NCI-H2227 (cell line): Measurements from ENCODE around the gene AKT3.
"Not testable (repeated sequence)": the region's sequence is repeated elsewhere in the genome, so short reads cannot be mapped to it uniquely, and the experiment has no call there.

Source experiments
- DNase-seq: peaks from one replicate; lab custom pipeline; 2025; ENCODE audit not compliant: unreplicated experiment; lab: John Stamatoyannopoulos, UW

The AKT3 gene

DNA sequence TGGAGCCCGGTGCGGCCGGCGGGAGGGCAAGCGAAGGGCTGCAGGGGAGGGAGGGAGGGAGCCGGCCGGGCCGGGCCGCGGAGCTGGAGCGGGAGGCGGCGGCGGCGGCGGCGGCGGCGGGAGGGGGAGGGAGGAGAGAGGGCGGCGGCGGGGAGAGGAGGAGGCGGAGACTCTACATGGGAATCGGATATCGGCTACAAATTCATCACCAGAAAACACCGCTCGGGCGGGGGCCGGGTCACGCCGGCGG is at the start of gene AKT3:
TSS of gene AKT3 (minus strand) at position 42 of the 250 bp plus-strand sequence. CDS start 7,073 bp downstream, outside the sequence.
- DNase-seq: peak; percentile 89

DNA sequence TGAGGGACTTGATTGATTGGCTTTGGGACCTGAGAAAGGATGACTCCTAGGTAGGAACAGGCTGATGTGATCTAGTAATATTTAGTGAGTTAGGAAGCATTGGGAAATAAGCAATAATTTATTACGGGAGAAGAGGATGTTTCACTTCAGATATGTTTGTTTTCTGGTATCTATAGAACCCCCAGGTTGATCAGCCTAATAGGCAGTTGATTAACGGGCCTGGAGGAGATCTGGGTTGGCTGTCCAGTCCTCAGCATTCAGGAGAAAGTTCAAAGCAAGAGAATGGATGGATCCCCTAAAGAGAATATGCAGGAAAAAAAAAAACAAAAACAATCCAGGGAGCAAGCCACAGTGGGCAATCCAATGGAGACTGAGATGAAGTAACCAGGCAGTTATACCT is 48.2 kb upstream of the AKT3 start:
- DNase-seq: no peak

DNA sequence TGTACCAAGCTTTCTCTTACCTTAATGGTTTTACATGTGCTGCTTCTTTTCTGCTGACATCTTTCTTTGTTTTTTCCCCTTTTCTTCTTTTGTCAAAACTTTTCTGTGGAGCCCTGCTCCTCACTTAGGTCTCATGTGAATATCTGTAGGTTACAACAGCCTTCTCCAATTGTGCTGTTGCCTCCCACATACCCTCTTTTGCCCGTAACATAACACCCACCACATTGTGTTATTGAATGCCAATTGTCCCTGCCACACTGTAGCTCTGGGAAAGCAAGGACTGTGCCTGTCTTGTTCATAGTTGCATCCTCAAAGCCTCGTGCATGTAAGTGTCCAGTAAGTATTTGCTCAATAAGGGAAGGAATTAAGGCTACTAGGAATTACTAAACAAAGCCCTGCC is 46.3 kb upstream of the AKT3 start:
- no peak for DNase-seq

DNA sequence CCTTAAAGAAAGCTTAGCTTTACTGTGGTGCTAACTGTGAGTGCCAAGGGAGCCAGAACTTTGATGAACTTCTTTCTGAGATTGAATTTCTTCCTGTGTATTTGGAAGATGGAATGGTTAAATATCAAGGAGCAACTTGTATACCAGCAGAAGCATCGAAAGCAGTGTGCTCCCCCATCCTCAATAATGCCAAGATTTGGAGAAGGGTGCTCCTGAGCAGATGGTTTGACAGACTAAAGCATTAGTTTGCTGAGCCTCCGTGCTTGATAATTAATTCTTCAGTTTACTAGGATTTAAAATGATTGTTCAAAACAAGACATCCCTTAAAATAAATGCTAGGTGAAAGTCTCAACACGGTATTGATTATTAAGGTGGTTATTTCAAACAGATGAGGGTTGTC is 42.4 kb upstream of the AKT3 start:
- no peak for DNase-seq

DNA sequence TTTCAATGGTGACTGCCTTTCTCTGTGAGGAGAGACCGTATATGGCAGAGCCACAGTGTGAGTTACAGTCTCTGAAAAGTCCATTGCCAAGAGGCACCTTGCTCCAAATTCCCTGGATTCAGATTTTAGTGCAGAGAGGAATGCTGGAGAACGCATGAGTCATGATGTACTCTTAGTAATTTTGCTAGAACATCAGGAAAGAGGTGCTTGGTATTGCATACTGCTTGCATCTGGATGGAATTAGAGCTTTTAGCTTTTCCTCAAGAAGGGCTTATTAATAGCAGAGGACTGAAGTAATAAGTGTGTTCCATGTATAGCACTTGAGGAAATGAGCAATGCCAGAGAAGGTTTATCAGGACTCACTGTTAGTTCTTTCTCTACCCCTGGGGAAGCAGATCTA is 40.5 kb upstream of the AKT3 start:
- no peak for DNase-seq

DNA sequence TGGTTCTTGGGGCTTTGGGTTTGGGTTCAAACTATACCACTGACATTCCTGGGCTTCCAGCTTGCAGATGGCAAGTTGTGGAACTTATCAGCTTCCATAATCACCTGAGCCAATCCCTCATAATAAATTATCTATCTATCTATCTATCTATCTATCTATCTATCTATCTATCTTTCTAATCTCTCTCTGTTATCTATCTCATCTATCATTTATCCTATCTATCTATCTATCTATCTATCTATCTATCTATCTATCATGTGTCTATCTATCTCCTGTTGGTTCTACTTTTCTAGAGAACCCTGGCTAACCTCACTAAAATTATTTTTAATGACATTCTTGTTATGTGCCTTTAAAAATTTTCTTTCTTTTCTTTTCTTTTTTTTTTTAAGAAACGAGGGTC is 35.8 kb upstream of the AKT3 start:
- no peak for DNase-seq

DNA sequence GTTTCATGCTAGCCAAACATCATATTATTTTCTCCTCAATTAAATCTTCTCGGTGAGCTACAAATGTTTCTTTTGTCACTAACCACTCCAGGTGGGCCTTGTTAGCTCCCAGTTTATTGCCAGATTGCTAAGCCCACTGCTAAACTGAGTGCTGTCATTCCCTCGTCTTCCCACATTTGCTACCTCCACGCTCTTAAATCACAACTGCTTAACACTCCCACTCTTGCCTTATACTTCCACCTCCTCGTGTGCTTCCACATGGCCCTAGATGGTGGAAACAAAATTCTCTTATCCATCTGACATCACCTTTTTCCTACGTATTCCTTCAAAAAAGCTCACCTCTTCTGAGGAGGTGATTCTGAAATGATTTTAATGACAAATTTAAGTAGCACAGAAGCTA is 34.6 kb upstream of the AKT3 start:
- DNase-seq: no peak

DNA sequence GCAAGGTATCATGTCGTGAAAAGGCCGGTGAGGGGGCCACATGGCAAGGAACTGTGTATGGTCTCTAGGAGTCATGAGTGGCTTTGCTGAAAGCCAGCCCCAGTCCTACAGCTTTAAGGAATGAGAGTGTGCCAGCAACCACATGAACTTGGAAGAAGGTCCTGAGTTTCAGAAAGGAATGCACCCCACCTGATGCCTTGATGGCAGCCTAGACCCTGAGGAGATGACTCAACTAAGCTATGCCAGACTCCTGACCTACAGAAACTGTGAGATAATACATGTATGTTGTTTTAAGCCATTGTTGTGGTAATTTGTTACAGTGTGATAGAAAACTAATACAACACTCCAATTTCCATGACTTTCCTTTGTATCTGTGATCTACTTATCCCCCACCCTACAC is 33.5 kb upstream of the AKT3 start:
- DNase-seq: no peak

DNA sequence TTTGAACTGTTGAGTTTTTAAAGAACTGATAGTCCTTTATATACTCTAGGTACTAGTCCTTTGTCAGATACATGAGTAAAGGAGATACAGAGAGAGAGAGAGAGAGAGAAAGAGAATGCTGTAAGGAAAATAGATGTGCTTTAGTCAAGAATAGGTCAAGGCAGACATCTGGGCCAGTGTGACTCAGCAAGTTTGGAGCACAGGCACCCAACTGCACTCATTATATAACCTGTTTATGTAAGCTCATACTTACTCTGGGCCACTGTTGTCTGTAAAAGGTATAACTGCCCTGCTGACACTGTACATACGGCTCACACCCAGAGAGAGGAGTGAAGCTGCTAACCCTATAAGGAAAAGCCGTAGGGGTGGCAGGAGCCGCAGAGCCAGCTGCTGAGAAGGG is 32.2 kb upstream of the AKT3 start:
- DNase-seq: no peak

DNA sequence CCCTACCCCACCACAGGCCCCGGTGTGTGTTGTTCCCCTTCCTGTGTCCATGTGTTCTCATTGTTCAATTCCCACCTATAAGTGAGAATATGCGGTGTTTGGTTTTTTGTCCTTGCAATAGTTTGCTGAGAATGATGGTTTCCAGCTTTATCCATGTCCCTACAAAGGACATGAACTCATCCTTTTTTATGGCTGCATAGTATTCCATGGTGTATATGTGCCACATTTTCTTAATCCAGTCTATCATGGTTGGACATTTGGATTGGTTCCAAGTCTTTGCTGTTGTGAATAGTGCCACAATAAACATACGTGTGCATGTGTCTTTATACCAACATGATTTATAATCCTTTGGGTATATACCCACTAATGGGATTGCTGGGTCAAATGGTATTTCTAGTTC is 27.0 kb upstream of the AKT3 start:
- DNase-seq: not testable (repeated sequence)

DNA sequence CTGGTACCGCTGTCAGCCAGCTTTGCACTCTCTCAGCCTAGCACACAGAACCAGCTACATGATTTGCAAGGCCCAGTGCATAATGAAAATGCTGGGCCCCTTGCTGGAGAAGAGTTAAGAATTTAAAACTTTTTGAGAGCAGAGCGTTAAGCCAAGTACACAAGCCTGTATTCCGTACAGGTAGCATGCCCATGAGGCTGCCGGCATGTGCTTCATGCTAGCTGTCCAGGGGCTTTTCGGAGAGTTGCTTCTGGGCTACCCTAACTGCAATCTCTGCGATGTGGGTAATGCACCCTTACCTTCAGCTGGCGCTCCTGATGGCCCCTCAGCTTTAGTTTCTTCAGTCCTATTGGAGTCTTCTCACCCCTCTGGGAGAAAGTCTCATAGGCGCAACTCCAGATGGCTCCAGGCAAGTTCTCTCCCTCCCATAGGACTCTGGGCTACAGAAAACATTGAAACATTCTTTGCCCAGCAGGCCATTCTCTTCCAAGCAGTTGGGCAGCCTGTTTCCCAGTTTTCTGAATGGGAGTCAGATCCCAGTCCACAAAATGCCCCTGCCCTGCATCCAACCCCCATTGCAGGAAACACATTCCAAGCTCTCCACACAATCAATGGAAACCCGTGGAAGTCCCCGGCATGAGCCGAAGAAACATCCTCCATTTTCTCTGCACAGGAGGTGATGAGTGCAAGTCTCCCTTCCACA is 5.7 kb upstream of the AKT3 start:
- no peak for DNase-seq

DNA sequence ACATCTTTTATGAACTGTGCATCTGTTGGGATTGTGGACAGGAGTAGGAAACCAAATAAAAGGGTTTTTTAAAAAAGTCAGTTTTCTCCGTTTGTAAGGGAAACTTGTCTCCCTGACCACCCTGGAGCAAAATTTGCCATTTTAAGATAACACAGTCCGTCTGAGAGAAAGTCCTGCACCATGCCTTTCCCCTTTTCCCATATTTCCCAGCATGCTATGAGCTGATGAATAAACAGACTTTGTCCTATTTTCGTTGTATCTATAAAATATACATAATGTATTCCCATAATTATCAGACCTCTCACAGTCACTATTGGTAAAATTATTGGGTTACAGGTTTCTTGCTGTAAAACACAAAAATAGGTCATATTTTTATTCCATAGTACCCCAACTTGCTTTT is 1.7 kb upstream of the AKT3 start:
- no peak for DNase-seq

DNA sequence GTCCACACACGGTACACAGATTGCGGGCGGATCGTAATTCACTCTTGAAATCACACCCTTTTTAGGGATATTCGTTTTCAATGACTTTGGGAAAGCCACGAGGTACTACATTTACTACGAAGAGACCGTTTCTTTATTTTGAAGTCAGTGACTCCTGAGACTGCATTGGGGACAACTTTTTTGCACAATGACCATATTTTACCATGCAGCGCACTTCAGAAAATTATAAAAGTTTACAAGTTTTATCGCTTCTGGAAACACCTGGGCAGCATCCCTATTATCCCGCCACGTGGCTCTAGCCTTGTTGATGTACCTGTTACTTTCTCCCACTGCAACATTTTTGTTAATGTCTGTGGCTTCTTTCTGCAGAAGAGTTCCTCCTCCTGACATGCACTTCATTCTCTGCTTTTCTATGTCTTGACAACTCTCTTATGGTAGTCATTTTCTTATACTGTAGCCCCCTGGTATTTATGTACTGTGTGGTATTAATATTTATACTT is 1.3 kb upstream of the AKT3 start:
- DNase-seq: no peak

DNA sequence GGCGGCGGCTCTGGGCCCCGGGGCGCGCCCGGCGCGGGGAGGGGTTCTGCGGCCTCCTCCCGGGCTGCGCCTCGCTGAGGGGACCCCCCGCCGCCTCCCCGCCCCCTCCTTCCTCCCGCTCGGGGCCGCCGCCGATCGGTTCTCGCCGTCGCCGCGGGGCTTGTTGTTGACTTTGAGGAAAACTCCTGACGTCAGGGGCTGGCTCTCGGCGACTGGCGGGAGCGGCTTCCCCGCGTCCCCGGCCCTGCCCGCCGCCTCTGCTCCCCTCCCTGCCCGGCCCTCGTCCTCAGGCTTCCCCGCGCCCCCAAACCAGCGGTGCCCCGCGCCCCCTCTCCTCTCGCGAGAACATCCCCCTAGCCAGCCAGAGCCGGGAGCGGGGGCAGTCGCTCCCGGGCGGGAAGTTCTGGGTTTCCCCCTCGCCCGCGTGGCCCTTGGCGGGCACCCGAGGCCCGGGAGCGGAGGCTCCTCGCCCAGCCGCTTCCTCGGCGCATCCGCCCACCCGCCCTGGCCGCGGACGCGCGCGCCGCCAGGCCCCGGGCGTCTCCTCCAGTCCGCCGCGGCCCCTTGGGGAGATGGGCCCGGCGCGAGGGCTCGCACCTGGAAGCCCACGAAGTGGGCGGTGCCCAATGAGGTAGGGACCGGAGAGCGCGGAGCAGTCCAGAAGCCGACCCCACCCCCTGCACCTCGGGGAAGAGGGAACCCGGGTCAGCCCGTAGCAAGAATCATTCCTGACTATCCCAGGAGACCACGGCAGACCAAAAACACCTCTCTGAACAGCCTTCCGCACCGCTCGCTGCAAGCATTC is 611 bp upstream of the AKT3 start:
- peak; percentile 91 for DNase-seq

DNA sequence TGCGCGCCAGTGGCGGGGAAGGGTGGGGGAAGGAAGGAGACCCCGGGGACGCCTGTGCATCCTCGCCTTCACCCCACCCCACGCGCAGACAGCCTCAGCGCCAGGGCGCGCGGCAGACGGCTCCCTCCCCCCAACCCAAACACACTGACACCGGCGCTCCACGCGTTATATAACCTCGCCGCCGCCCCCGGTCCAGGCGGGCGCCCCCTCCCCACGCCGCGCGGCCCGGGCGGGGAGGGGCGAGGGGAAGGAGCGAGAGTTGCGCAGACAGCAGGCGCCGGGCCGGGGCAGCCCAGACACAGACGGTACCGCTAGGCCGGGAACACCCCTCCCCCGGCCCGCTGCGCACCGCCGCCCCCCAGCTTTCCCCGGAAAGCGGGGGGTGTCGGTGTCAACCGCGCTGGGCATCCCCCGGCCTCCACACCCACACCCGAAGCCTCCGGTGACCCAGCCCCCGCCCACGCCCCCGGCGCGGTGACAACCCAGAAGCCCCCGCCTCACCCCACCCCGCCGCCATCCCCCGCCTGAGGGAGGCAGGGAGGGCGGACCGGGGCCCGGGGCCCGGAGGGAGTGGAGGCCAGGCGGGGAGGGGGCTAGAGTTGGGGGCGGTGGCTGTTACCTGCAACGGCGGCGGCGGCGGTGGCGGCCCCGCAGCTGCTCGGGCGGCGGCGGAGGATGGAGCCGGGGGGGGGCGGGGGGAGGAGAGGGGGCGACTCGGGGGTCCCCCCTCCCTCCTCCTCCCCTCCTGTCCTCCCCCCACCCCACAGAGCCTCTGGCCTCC is 432 bp downstream of the AKT3 start:
- peak; percentile 80 for DNase-seq

DNA sequence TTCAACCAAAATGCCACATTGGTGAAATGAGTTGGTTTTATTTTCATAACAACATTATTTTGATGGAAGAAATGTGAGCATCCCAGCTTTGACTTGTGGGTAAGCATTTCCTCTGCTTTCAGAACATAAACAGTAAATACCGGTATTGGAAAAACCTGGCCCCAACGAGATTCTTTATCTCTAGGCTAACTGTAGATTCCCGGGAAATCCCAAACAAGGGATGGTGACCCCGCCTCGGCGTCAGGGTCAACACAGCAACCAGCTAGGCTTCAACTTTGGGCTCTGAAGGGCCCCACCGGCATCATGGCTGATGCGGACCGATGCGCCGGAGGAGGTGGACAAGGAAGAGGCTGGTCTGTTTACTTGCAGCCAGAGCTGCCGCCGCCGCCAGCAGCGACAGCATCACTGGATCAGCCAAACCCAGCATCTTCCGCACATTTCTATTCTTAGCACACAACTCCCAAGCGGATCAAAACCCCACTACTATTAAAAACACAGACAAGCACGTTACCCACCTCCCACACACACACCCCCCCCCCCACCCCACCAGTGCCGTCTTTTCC is 1.1 kb downstream of the AKT3 start:
- peak; percentile 73 for DNase-seq

DNA sequence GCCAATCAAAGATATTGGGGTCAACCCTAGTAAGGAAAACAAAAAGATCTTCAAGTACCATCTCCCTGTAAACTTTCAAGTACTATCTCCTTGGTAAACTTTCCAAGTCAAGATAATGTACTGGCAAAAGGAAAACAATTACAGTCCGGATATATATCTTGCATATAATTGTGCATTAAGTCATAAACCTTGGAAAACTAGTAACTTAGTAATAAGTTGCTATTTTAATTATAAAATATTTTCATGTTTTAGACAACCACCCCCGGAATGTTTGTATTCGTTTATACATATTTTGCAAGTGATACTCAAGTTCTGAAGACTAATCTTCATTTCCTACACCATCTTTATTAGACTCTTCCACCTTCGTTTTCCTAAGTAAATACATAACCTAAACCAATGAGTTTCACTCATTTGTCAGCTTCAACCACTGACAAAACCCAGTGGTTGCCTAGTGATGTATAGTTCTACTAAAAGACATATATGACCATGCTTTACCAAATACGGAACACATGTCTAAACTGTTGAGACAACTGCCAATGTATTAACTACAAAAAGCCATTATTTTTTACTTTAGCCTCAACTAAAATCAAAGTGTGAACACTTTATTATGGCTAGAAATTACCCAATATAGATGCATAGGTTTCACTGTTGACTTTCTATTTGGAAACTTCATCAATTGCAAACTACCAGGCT is 1.7 kb downstream of the AKT3 start:
- peak; percentile 7 for DNase-seq

DNA sequence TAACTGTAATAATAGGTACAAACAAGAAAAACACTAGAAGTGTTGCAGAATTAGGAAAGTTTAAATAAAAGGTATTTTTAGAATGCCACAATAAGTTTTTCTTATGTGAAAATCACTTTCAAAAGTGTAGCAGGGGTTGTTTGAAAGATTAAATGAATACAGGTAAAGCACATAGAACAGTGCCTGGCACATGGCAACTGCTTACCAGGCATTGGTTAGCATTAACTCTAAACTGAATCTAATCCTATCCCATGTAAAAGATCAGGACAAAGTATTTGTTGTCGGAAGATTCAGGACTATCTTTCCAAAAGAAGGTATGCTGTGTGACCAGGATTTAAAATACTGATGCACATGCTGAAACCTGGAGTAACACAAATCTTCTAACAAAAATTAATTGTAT is 3.3 kb downstream of the AKT3 start:
- no peak for DNase-seq

DNA sequence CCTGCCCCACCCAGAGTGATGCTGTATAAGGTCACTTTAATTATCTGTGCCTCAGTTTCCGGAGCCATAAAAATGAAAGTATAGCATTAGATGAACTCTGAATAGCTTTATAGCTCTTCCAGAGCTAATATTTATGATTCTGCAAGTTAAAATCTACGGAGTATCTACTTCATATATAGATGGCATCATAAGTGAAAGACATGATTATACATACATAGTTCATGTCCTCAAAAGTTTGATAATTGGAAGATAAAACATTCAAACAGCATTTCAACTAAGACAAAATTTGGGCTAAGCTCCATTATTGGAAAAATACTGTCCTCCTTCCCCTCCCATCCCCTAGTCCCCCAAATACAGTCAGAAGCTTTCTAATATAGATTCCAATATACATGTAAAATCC is 4.2 kb downstream of the AKT3 start:
- DNase-seq: no peak

DNA sequence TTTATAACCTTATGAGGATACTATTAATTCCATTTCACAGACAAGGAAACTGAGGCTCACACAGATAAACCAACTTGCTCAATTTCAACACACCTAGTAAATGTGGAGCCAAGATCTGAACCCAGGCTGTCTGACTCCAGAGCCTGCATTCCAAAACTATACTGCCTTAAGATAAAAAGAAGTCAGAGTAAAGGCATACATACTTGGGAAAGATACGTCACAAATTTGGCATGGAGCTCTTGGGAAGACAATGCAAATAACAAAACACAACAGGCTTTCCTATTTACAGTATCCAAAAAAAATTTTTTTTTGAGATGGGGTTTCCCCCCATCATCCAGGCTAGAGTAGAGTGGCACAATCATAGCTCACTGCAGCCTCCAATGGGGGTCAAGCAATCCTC is 5.9 kb downstream of the AKT3 start:
- no peak for DNase-seq

DNA sequence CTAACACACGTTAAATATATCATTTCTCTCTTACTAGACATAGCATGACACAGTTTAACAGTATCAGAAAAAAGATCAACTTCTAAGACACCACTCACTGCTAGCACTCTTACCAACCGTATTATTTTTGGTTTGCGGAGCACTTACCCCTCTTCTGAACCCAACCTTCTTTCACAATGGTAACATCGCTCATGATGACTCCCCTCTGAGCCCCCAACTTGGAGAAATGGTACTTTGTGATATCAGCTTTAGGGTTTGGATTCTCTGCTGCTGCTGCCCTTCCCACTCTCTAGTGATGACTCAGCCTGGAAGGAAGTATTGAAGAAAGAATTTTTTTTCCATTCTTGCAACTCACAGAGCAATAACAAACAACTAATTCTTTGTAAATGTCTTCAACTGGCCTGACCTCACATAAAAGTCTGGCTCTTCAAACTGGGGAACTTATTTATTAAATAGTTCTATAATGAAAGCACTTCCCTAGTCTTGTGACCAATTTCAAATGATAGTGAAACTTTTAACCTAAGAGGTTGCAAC is 7.0 kb downstream of the AKT3 start:
- peak; percentile 52 for DNase-seq
